Testis (tissue), 2 donors: ENCODE results near the gene EXOC4.

Source experiments
- POLR2A ChIP-seq: fragments of 450-650 bp; IDR thresholded peaks from one replicate; pipeline ENCODE4 v1.6.1; 2017; ENCODE audit warnings: antibody characterized with exemption, mild to moderate bottlenecking, moderate library complexity
- TF ChIP-seq, protein P1 (sequence below), 3 experiments: fragments of 450-650 bp in 2 of 3; fragments of 200-600 bp in 1 of 3; sonication (generic) in 1 of 3; IDR thresholded peaks; one replicate each; pipeline ENCODE4 v1.5.1; 2016 to 2019; ENCODE audit warnings: antibody characterized with exemption in 3 of 3, mild to moderate bottlenecking in 2 of 3, moderate library complexity in 1 of 3

DNA sequence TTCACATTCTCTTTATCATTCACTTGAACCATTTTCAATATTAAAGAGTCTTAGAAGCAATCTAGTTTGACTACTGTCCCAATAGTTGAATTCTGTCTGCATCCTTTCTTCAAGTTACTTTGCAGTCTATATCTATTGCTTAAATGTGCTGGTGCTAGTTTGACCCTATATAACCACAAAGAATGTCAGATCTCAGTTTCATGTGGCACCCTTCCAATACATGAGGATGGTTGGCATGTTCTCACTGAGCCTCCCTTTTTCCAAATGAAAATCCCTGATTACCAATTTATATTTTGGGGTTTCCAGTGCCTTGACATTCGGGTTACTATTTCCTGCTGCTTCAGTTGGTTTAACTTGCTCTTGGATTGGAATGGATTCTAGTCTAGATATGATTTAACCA lies 292.7 kb downstream of the EXOC4 start:
- TF ChIP-seq, protein P1, sequence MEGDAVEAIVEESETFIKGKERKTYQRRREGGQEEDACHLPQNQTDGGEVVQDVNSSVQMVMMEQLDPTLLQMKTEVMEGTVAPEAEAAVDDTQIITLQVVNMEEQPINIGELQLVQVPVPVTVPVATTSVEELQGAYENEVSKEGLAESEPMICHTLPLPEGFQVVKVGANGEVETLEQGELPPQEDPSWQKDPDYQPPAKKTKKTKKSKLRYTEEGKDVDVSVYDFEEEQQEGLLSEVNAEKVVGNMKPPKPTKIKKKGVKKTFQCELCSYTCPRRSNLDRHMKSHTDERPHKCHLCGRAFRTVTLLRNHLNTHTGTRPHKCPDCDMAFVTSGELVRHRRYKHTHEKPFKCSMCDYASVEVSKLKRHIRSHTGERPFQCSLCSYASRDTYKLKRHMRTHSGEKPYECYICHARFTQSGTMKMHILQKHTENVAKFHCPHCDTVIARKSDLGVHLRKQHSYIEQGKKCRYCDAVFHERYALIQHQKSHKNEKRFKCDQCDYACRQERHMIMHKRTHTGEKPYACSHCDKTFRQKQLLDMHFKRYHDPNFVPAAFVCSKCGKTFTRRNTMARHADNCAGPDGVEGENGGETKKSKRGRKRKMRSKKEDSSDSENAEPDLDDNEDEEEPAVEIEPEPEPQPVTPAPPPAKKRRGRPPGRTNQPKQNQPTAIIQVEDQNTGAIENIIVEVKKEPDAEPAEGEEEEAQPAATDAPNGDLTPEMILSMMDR (IDR thresholded peaks at IDR 0.05), result no peak
- TF ChIP-seq POLR2A, result no peak
